Esophagus (tissue), 2 donors: ENCODE data around the gene SLC22A3. TPM values are rescaled to one million over a fixed set of nuclear protein-coding genes. Genes with fewer than 3 reads are reported as not detected.

Experiments used
- H3K27ac ChIP-seq, 2 donors: one replicate each; pipeline ENCODE4 v1.5.1; 2013; ENCODE audit warnings: low read depth in 2 of 2, mild to moderate bottlenecking in 2 of 2, inconsistent platforms in 1 of 2, low read length in 1 of 2, moderate library complexity in 1 of 2
- H3K27me3 ChIP-seq, 2 donors: one replicate each; pipeline ENCODE4 v1.6.1; 2013; ENCODE audit warnings: low read length in 2 of 2, control low read depth in 1 of 2, mild to moderate bottlenecking in 1 of 2; ENCODE audit not compliant: insufficient read depth in 2 of 2, control insufficient read depth in 1 of 2
- H3K36me3 ChIP-seq, 2 donors: one replicate each; pipeline ENCODE4 v1.6.1; 2013; ENCODE audit warnings: low read length in 1 of 2; ENCODE audit not compliant: control insufficient read depth in 2 of 2, insufficient read depth in 2 of 2
- H3K4me1 ChIP-seq, 2 donors: one replicate each; pipeline ENCODE4 v1.6.1; 2013; ENCODE audit warnings: low read length in 1 of 2; ENCODE audit not compliant: control insufficient read depth in 2 of 2, insufficient read depth in 2 of 2
- H3K4me3 ChIP-seq, 2 donors: one replicate each; pipeline ENCODE4 v1.5.1; 2013; ENCODE audit warnings: low read length in 2 of 2, mild to moderate bottlenecking in 2 of 2, low read depth in 1 of 2, moderate library complexity in 1 of 2
- H3K9me3 ChIP-seq, 2 donors: one replicate each; pipeline ENCODE4 v1.6.1; 2013; ENCODE audit warnings: mild to moderate bottlenecking in 2 of 2, low read depth in 1 of 2, low read length in 1 of 2, moderate library complexity in 1 of 2; ENCODE audit not compliant: control insufficient read depth in 2 of 2, insufficient read depth in 1 of 2
- WGBS, 2 donors: extraction: QIAGEN DNeasy Blood & Tissue Kit; methylation state at CpG; one replicate each; pipeline ENCODE4 v1.1.7; 2013; 5-methylcytosine and 5-hydroxymethylcytosine counted together
- polyA plus RNA-seq, 2 donors: library from polyadenylated mRNA; stranded (reverse); fragments of 200-250 nt; gene quantifications; one replicate each; pipeline ENCODE4 v1.2.3, GENCODE V29; 2013
- donor health status: healthy with polysubstance abuse.
- donor health status: Bipolar disorder and iron deficiency.

The SLC22A3 gene
- polyA plus RNA-seq, 2 donors: 3.4 to 5.8 TPM

- Histone ChIP-seq H3K4me1 (no peaks in the 10 kb centered on the region), H3K27ac (no peak overlapping the region), H3K27me3 (no peaks in the 10 kb centered on the region), H3K9me3 (no peaks in the 10 kb centered on the region), H3K36me3 (no peaks in the 10 kb centered on the region), H3K4me3 (no peak overlapping the region)
- WGBS, 2 donors: 74 to 76% methylated on average over 1 of the region's 1 CpG
Measured at GRCh38 chr6:160419488-160419887, 71.3 kb downstream of the SLC22A3 start.

GRCh38 chr6:160420253-160420968 is 72.2 kb downstream of the SLC22A3 start:
- WGBS, 2 donors: 88% methylated on average over 9 of the region's 9 CpGs
- Histone ChIP-seq H3K27me3 (no peaks in the 10 kb centered on the region), H3K9me3 (no peaks in the 10 kb centered on the region), H3K4me3 (no peak overlapping the region), H3K36me3 (no peaks in the 10 kb centered on the region), H3K27ac (no peak overlapping the region), H3K4me1 (no peaks in the 10 kb centered on the region)

GRCh38 chr6:160420969-160421556 is 72.9 kb downstream of the SLC22A3 start:
- H3K4me3 ChIP-seq: no peak overlapping the region
- H3K36me3 ChIP-seq: no peaks in the 10 kb centered on the region
- no peaks in the 10 kb centered on the region for H3K27me3 ChIP-seq
- no peaks in the 10 kb centered on the region for H3K4me1 ChIP-seq
- peak overlapping the region; percentile 5 to 33 for H3K27ac ChIP-seq
- 71 to 78% methylated on average over 7 of the region's 7 CpGs for WGBS, 2 donors
- H3K9me3 ChIP-seq: no peaks in the 10 kb centered on the region

- H3K36me3 ChIP-seq: no peaks in the 10 kb centered on the region
- H3K4me1 ChIP-seq: no peaks in the 10 kb centered on the region
- H3K4me3 ChIP-seq: no peak overlapping the region
- H3K27ac ChIP-seq: peak overlapping the region in 1 of 2 donors; percentile 5
- H3K9me3 ChIP-seq: no peaks in the 10 kb centered on the region
- 69 to 72% methylated on average over 5 of the region's 5 CpGs for WGBS, 2 donors
- H3K27me3 ChIP-seq: no peaks in the 10 kb centered on the region
Measured at GRCh38 chr6:160421854-160422253, 73.7 kb downstream of the SLC22A3 start.

- H3K4me3 ChIP-seq: no peak overlapping the region
- peaks cover 0 to 3% of the 10 kb centered on the region in 2 donors for H3K4me1 ChIP-seq
- H3K36me3 ChIP-seq: no peaks in the 10 kb centered on the region
- H3K9me3 ChIP-seq: no peaks in the 10 kb centered on the region
- H3K27me3 ChIP-seq: no peaks in the 10 kb centered on the region
- no peak overlapping the region for H3K27ac ChIP-seq
Measured at GRCh38 chr6:160424256-160424655, 76.1 kb downstream of the SLC22A3 start.

GRCh38 chr6:160426136-160426535 is 78.0 kb downstream of the SLC22A3 start:
- Histone ChIP-seq H3K36me3 (no peaks in the 10 kb centered on the region), H3K27me3 (no peaks in the 10 kb centered on the region)
- WGBS, 2 donors: 80% methylated on average over 3 of the region's 3 CpGs

GRCh38 chr6:160427312-160428068 is 79.3 kb downstream of the SLC22A3 start:
- no peak overlapping the region for H3K4me3 ChIP-seq
- H3K27me3 ChIP-seq: no peaks in the 10 kb centered on the region
- 68 to 71% methylated on average over 5 of the region's 5 CpGs for WGBS, 2 donors
- H3K4me1 ChIP-seq: peaks cover 0 to 3% of the 10 kb centered on the region in 2 donors
- H3K27ac ChIP-seq: peak overlapping the region in 1 of 2 donors; percentile 5
- H3K36me3 ChIP-seq: no peaks in the 10 kb centered on the region
- no peaks in the 10 kb centered on the region for H3K9me3 ChIP-seq

More at GRCh38 chr6:160426136-160426535, 78.0 kb downstream of the SLC22A3 start:
- H3K4me1 ChIP-seq: peaks cover 0 to 3% of the 10 kb centered on the region in 2 donors
- H3K4me3 ChIP-seq: no peak overlapping the region
- H3K9me3 ChIP-seq: no peaks in the 10 kb centered on the region
- no peak overlapping the region for H3K27ac ChIP-seq

GRCh38 chr6:160428069-160428430 is 79.9 kb downstream of the SLC22A3 start:
- Histone ChIP-seq H3K4me3 (no peak overlapping the region), H3K27ac (peak overlapping the region in 1 of 2 donors; percentile 33), H3K27me3 (no peaks in the 10 kb centered on the region), H3K9me3 (no peaks in the 10 kb centered on the region), H3K4me1 (peaks cover 0 to 3% of the 10 kb centered on the region in 2 donors), H3K36me3 (no peaks in the 10 kb centered on the region)
- 43 to 52% methylated on average over 4 of the region's 4 CpGs for whole genome bisulfite sequencing, 2 donors

- H3K27ac ChIP-seq: no peak overlapping the region
- peaks cover 0 to 3% of the 10 kb centered on the region in 2 donors for H3K4me1 ChIP-seq
- no peaks in the 10 kb centered on the region for H3K36me3 ChIP-seq
- 67 to 68% methylated on average over 9 of the region's 9 CpGs for WGBS, 2 donors
- no peak overlapping the region for H3K4me3 ChIP-seq
- no peaks in the 10 kb centered on the region for H3K9me3 ChIP-seq
- no peaks in the 10 kb centered on the region for H3K27me3 ChIP-seq
Measured at GRCh38 chr6:160428818-160429619, 80.8 kb downstream of the SLC22A3 start.
